Stimulated activated CD8-positive, alpha-beta memory T cell treated with anti-CD3 and anti-CD28 coated beads, Interleukin-12 subunit alpha, Interleukin-12 subunit beta, amount 100 ng/mL, for 1 hour (primary cell): ENCODE measurements around the gene WSCD1.

Experiments used
- DNase-seq: peaks from one replicate; pipeline ENCODE4 v3.0.0-alpha.2; 2020; ENCODE audit warnings: low read depth

Gene WSCD1

DNA sequence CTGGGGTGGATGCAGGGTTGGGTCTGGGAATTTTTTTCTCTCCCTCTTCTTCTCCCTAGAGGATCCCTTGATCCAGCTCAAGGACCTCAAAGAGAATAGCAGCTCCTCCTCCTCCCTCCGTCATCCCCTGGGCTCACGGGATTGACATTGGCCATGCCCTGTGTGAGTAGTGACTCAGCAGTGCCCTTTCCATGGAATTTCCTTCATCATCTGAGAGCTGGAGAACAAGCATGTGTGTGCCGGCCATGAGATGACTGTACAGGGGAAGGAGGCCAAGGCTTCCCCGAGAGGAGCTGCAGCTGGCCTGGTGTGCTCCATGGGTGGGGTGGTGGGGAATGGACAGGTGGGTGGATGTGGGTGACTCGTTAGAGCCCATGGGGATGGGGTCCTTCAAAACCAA lies 8.9 kb upstream of the WSCD1 start:
- DNase-seq: no peak

DNA sequence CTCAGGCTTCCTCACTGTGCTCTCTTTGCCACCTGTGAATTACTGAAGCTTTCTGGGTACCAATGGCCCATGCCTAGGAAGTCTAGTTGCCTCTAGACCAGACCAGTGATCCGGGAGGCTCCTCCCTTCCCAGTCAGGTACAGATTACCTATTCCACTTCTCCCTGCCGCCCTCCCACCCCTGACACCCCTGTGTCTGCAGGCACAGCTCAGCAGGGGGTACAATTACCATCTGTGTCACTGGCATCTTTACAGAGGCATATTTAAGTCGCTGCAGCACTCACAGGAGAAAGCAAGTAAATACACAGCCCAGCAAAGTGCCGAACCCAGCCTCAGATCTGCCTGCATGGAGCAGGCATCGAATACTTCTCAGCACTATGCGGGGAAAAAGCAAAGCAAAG lies 5.3 kb upstream of the WSCD1 start:
- no peak for DNase-seq

DNA sequence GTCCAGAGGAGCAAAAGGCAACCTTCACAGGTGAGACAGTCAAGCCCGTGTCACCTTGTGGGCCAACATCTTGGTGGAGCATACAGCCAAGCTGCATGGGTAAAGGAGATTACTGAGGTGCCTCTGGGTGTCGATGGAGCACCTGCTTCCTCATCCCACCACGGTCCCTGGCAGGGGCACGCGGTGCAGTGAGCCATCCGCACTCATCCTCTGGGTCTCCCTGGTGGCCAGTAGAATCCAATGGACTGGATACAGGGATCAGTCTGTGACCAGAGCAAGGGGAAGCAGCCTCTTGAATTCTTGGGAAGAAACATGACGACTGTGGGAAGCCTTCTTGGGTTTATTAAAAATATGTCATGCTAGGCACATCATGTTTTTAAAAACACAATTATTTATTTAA lies 4.8 kb upstream of the WSCD1 start:
- no peak for DNase-seq

DNA sequence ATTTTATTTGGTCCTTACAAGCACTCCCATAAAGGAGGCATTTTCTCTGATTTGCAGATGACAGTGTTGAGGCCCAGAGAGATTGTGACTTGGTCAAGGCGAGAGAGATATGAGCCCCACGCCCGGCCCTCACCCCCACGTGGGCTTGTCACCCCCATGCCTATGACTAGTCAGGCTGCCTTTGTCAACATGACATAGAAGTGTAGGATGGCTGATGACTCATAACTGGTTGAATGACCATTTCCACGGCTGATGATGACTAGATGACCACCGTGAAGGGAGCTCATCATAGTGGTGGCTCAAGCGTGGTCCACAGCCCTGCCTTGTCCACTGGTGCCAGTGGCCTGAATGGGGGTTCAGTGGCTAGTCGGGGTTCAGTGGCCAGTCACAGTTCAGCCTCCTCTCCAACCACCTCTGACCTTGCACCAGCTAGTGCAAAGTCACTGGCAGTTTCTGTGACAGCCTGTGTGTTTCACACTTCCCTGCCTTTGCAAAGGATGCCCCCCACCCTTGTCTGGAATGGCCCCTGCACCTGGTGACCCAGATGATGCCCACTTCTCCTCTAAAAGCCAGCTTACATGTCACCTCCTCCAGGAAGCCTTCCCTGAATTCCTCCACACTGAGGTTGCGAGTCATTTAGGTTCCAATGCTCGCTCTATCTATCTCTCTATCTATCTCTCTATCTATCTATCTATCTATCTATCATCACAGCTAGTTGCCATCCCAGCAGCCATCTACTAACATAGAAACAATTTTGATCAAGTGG lies 3.8 kb upstream of the WSCD1 start:
- DNase-seq: no peak

DNA sequence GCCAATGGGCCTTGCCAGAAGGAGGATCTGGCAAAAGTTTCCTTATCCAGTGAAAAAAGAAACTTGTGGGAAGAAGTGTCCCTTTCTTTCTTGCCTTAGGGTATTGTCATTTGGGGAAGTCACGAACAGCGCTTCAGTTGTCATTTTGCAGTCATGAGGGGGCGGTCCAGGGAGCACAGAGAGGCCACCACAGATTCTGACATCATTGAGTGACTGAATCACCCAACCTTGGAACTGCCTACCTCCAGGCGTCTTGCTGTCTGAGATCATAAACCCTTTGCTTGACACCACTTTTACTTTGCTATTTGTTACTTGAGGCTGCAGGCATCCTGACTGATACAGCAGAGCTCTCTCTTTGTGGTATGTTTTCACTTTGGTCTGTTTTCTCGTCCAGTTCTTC lies 3.1 kb upstream of the WSCD1 start:
- DNase-seq: no peak

DNA sequence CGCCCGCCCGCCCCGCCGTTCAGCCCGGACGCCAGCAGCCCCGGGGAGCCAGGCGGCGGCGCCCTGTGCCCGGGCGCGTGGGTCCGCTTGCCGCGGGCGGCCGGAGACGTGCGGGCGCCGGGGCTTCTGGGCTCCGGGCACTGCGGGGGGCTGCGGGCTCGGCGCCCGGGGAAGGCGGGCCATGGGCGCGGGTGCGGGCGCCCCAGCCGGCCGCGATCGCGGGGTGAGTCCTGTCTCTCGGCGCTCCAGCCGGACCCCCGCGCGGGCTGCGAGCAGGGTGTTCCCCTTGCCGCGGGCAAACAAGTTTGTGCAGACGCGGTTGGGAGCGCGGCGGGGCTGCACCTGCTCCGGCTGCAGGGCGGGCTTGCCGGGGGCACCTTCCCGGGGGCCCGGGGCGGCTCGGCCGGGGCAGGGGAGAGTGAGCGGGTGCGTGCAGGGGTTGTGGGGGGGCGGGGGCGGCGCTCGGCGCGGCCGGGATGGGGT lies 292 bp downstream of the WSCD1 start:
- DNase-seq: no peak

DNA sequence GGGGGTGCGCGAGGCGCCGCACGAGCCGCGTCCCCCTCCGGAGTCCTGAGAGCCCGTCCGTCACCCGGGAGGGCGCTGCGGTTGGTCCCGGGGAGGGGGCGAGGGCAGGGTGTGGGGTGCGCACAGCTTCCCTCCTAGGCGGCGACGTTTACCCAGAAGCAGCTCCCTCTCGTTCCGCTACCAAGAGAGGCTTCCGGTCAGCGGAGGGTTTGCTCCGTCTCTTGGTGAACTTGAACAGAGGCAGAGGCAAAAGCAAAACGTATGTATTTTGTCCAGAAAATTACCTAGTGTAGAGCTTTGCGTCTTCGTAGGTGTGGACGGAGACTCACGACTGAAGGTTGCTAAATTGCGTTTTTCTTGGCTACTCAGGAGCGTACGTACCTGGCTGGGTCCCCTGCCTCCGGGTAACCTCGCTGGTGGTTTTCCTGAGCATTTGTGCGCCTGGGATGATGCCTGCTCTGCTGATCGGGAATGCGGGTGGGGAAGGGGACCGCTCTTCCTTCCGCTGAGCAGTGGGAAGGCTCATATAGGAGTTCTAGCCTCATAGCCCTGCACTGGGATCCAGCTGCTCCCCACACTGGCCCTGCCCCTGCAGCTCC lies 833 bp downstream of the WSCD1 start:
- no peak for DNase-seq

DNA sequence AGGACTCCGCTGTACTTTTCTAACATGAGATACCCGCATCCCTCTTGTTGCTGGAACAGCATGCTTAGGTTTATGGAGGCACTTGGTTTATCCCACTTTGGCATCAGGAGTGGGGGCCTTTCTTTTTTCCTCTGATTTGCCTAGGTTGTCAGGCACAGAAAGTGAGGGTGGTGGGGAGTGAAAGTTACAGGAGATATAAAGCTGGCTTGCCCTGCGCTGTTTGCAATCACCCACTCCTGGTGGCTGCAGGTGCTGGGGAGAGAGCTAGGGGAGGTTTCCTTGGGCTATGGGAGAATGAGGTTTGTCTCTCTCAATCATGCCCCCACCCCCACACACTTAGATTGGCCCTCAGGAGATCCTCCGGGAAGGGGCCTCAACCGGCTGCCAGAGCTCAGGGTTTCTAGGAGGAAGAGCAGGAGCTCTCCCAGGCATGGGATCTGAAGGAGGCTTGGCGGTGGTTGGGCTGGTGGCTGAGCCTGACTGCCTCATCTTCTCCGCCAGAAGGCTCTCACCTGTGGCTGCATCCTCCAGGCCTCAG lies 1.4 kb downstream of the WSCD1 start:
- DNase-seq: no peak

DNA sequence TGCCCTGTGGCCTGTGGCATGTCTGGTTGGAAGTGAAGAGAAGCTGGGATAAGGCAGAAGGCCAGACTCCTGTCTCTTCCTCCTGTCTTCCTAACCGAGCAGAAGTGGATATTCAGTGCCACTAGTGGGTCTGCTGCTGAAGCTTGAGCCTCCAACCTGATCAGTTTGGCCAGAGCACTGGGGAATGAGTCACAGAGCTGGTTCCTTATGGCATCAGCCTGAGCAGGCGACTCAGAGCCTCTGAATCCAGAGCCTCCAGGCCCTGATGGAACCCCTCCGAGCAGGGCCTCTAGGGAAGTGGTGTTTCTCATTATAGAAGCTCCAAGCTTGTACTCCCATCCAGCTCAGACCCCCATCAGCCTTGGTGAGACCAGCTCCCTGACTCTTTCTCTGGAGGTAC lies 2.0 kb downstream of the WSCD1 start:
- DNase-seq: no peak

DNA sequence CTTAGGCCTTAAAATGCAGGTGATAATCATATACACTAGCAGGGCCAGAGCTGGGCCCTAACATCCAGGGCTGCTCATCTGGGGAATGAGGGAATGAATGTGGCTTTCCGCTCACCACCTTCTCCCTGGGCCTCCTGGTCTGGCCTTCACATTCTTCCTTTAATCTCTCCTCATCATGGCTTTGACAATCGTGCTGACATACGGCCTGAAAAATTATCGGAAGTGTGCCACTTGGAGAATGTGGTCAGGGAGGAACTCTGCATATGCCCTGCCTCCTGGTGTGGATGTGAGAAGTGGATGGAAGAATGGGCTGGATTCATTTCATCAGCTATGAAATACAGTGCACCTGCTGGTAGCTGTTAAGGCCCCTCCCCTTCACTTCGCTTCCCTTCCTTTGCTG lies 2.4 kb downstream of the WSCD1 start:
- no peak for DNase-seq

DNA sequence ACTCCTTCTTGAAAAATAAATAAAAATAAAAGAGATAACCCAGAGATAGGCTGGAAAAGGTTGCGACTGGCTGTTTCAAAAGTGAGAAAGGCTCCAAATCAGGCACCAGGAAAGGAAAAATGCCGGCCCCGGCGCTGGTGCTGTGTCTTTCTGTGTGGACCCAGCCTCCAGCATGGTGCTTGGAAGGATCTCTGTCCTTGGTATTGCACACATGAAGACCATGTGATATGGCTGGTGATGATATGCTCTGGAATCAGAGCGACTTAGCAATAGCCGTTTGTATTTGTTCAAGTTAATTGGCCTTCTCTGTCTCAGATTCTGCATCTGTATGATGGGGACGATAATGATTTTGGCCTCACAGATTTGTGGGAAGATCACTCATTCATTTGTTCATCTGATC lies 3.4 kb downstream of the WSCD1 start:
- no peak for DNase-seq

DNA sequence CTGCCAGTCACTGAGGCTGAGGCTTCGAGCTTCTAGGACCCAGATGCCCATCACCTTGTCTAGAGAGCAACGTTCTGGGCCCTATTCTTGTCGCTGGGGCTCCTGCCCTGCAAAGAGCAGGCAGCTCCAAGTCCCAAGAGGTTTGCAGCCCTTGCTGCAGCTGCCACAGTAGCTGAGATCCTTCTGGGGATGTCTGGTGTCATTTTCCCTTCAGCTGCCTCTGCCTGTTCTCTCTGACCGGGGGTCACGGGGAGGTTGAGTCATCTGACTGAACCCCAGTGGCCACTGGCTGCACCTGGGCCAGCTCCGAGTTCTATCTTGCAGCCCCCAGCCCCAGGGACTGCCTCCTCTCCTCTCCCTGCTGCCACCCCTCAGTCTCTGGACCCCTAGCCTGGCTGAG lies 4.9 kb downstream of the WSCD1 start:
- DNase-seq: no peak

DNA sequence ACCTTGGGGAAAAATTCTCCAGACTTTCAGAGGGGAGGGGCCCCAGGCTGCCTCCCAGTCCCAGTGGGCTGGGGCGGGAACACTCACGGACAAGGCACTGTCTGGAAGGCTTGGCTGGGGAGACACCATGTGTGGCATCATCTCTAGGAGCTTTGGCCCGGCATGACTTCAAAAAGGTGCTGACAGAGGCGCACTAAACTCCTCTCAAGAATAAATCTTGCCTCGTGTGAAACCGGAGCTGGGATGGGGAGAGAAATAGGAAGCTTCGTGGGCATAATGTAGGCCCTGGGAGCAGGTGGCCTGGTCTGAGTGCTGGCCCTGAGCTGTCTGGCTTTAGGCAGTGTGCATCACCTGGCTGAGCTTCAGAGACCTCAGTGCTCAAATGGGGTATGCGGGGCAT lies 5.7 kb downstream of the WSCD1 start:
- DNase-seq: no peak

DNA sequence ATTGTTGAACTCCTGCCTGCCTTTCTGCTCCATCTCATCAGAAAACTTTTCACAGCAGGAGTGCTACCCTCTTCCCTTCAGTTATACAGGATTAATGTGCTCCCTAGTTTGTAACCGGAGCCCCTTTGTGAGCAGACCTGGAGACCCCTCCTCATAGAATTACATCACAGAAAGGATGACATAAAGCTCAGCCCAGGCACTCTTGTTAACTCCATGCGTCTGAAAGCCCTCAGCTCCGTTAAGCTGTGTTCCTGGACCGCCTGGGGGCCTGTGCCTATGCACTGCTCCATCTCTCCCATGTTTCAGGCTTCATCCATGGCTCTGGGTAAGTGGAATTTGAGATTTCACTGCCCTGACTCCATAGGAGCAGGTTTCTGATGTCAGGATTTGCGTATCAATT lies 7.6 kb downstream of the WSCD1 start:
- no peak for DNase-seq

DNA sequence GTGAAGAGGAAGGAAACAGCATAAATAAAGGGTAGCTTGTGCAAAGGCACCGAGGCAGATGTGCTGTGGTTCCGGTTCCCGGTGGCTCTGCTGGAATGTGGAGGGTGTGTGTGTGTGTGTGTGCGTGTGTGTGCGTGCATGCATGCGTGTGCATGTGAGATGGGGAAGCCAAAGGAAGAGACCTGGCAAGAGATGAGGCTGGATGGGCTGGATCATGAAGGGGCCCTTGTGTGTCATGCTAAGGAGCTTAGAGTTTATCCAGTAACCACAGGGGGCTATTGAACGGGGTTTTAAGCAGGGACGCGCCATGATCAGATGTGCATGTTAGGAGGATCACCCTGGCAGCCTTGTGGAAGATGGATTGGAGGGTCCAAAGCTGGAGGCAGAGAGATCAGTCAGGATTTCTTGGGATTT lies 8.3 kb downstream of the WSCD1 start:
- no peak for DNase-seq

DNA sequence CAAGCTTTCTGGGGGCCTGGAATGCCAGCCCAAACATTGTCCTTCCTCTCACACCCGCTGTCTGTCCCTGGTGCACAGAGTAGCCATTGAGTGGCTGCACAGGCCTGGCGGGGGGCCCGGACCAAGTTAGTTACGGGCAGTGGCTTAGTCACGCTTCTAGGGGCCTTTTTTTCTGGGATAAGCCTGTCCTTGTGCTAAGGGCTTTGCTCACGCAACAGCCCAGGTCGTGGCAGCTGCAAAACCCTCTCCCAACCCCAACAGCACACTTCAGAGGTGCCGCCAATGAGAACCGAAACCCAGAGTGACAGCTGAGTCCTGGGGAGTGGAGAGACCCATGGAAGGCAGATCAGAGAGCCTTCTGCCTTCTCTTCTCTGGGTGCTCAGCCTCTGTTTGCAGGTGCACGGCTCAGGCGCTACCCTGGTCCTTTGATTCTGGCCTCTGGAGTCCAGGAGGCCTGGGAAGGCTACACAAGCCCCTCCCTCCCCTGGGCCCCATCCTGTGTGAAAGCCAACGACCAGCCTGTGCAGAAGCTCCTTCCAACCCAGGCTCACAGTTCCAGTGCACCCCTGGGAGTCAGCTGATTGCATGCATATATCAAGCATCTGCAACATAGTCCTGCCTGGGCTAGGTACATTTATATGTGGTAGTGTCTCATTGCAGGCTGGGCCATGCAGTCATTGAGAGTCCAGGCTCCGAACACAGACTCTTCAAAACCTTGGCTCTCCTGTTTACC lies 9.1 kb downstream of the WSCD1 start:
- DNase-seq: no peak

DNA sequence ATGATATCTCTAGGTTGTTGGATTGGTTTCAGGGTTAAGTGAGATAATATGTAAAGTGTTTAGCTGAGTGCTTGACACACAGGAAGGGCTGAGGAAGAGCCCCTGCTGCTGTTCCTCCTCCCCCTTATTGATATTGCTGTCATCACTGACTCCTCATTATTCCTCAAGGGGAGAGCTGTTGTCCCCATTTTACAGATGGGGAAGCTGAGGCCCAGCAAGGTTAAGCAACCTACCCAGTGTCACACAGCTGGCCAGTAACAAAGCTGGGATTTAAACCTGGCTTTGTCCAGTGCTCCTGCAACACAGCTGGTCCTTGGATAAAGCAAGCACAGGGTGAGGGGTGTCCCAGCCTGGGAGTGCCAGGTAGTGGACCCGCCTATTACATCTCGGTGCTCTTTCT lies 9.8 kb downstream of the WSCD1 start:
- DNase-seq: no peak

DNA sequence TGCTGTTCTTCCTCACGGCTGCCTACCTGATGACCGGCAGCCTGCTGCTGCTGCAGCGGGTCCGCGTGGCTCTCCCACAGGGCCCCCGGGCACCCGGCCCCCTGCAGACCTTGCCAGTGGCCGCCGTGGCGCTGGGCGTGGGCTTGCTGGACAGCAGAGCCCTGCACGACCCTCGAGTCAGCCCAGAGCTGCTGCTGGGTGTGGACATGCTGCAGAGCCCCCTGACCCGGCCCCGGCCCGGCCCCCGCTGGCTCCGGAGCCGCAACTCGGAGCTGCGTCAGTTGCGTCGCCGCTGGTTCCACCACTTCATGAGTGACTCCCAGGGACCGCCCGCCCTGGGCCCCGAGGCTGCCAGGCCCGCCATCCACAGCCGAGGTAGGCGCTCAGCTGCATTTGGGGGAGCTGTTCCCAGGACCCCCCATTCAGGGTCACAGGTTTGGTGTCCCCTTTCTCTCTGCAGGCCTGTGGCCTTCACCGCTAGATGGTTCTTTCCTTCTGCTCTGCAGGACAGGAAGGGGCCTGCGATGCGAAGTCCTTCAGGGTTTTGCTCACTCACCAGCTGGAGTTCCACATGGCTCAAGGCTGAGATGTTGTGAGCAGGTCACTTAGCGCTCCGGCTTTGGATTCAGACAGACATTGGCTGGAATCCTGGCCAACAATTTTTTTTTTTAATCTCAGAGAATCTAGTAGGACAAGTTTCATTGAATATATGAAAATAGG lies 10.7 kb downstream of the WSCD1 start:
- no peak for DNase-seq

DNA sequence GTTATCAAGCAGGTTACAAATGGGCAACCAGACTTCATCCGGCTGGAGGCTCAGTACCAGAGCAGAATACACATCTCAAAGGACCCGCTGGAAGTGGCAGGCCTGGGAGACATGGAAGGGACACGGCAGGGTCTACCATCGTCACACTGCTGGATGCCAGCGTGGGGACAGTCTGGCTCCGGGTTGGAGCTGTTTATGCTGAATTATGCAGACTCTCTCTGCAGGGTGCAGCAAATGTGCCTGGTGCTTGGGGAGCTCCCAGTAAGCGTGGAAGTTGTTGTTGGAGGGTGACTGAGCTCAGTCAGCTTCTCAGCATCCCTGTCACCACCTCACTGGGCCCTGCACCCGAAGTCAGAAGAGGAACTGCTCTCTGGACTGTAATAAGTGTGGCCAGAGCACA lies 12.2 kb downstream of the WSCD1 start:
- no peak for DNase-seq

DNA sequence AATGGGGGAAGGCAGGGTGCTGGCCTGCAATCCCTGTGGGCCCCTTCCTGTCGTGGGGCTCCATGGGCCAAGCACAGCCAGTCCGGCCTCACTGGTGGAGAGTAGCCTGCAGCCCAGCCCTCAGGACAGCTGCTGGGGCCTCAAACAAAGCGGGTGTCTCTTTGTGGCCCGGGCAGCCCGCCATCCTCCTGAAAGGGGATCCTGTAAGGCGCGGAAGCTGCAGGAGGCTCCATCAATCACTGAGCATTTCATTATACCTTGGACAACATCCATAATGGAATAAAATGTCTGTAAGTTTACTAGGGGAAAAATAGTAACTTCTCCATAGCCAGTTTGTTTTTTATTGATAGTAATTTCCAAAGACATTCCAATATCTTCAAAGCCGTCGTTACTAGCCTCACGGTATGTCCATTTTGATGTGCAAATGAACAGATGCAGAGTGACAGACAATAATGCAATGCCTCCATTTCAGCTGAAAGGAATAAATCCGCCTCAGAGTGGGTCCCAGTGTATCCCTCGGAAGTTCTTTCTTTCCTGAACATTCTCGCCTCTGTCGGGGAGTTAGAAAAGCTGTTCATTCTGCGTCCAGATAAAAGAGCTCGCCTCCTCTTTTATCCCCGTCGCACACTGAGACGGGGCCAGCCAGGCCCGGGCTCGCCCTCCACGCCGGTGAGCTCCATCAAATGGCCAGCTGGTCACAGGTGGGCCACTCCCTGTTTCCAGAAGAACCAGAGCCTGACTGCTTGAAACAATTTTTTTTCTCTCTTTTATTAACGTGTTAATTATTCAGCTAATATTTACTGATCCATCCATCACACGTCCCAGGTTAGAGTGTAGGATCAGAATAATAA lies 14.4 kb downstream of the WSCD1 start:
- DNase-seq: no peak

DNA sequence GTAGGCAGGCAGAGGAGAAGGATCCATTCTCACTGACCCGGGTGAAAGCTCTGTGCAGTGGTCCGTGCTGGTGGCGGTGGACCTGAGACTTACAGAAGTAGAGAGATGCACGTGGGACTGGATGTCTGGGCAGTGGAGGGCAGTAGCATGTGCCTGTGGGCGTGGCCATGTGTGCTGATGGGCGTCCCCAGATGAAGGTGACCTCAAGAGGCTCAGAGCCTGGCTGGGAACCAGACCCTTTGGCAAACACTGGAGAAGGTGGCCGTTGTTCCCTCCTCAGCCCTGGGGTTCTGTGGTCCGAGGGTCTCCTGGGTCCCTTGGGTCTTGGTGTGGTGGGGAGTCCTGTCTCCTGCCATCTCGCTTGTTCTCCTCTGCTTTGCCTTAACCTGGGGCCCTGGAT lies 15.6 kb downstream of the WSCD1 start:
- no peak for DNase-seq
